Measurements from ENCODE around the gene PARD3B.

DNA sequence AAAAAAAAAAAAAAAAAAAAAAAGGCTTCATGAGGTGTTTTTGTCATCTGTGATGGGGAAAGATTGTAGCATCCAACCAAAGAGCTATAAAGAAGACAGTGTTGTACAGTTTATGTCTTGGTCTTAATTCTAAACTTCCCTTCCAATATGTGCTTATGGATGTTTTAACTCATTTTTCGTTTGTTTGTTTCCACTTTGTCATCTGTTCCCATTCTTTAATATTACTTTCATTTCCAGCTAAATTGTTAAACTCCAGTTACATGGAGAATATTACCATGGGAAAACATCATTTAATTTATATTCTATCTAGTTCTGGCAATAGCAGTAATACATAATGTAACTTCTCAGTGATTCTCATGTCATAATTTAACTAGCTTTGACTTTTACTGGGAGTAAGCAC, 792.9 kb downstream of the PARD3B start:
- TF ChIP-seq, protein P1, sequence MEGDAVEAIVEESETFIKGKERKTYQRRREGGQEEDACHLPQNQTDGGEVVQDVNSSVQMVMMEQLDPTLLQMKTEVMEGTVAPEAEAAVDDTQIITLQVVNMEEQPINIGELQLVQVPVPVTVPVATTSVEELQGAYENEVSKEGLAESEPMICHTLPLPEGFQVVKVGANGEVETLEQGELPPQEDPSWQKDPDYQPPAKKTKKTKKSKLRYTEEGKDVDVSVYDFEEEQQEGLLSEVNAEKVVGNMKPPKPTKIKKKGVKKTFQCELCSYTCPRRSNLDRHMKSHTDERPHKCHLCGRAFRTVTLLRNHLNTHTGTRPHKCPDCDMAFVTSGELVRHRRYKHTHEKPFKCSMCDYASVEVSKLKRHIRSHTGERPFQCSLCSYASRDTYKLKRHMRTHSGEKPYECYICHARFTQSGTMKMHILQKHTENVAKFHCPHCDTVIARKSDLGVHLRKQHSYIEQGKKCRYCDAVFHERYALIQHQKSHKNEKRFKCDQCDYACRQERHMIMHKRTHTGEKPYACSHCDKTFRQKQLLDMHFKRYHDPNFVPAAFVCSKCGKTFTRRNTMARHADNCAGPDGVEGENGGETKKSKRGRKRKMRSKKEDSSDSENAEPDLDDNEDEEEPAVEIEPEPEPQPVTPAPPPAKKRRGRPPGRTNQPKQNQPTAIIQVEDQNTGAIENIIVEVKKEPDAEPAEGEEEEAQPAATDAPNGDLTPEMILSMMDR (IDR thresholded peaks at IDR 0.05): no peak
- TF ChIP-seq, protein P2, sequence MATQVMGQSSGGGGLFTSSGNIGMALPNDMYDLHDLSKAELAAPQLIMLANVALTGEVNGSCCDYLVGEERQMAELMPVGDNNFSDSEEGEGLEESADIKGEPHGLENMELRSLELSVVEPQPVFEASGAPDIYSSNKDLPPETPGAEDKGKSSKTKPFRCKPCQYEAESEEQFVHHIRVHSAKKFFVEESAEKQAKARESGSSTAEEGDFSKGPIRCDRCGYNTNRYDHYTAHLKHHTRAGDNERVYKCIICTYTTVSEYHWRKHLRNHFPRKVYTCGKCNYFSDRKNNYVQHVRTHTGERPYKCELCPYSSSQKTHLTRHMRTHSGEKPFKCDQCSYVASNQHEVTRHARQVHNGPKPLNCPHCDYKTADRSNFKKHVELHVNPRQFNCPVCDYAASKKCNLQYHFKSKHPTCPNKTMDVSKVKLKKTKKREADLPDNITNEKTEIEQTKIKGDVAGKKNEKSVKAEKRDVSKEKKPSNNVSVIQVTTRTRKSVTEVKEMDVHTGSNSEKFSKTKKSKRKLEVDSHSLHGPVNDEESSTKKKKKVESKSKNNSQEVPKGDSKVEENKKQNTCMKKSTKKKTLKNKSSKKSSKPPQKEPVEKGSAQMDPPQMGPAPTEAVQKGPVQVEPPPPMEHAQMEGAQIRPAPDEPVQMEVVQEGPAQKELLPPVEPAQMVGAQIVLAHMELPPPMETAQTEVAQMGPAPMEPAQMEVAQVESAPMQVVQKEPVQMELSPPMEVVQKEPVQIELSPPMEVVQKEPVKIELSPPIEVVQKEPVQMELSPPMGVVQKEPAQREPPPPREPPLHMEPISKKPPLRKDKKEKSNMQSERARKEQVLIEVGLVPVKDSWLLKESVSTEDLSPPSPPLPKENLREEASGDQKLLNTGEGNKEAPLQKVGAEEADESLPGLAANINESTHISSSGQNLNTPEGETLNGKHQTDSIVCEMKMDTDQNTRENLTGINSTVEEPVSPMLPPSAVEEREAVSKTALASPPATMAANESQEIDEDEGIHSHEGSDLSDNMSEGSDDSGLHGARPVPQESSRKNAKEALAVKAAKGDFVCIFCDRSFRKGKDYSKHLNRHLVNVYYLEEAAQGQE (IDR thresholded peaks at IDR 0.05; ENCODE audit: insufficient read depth in 1 of 2, low read depth in 2 of 2, low read length in 1 of 2): no peak
- TF ChIP-seq POLR2AphosphoS5 (IDR thresholded peaks at IDR 0.05; ENCODE audit: low read depth, low read length) (no peak), TCF7L2 (IDR thresholded peaks at IDR 0.05; ENCODE audit: low read depth, low read length) (no peak)

Measured in Panc1 (cell line).